GM12878 (cell line): ENCODE measurements around the gene ZBTB18. TPM values are rescaled to one million over a fixed set of nuclear protein-coding genes. Genes with fewer than 3 reads are reported as not detected.

Experiments used
- ATAC-seq: fragments of 200-7000 bp; cut with Tn5 transposase; 3 replicates; pipeline ENCODE4 v1.9.1; 2020; ENCODE audit warnings: mild to moderate bottlenecking, moderate library complexity
- BruUV-seq: library from RNA; stranded (reverse); fragments of 400-500 nt; replicated peaks from 2 replicates; lab custom pipeline; 2021; lab: Mats Ljungman, UMichigan
- CTCF ChIA-PET: fragments of 300-600 bp; sonication (Branson Sonifier 250); formaldehyde crosslinking; extraction: SDS; loops from one replicate; lab custom pipeline; 2021; ENCODE audit warnings: inconsistent platforms; lab: Yijun Ruan, JAX
- POLR2A ChIA-PET: fragments of 350-600 bp; formaldehyde crosslinking; extraction: SDS; loops from one replicate; lab custom pipeline; 2021; ENCODE audit warnings: inconsistent platforms; lab: Charles Lee
- RAD21 ChIA-PET: fragments of 300-600 bp; sonication (Branson Sonifier 250); formaldehyde crosslinking; loops from one replicate; lab custom pipeline; 2023; ENCODE audit warnings: antibody characterized with exemption; ENCODE audit not compliant: unreplicated experiment; lab: Charles Lee
- SMC1A ChIA-PET: fragments of 300-600 bp; sonication (Branson Sonifier 250); formaldehyde crosslinking; loops from one replicate; lab custom pipeline; 2023; ENCODE audit not compliant: unreplicated experiment, uncharacterized antibody; lab: Charles Lee
- DNase-seq: peaks from one replicate; pipeline ENCODE4 v3.0.0-alpha.2; 2011; ENCODE audit warnings: low read depth, low spot score
- FAIRE-seq: peaks from 3 replicates; lab custom pipeline; 2011; peaks lifted over from hg19 to GRCh38; lab: Jason Lieb, UNC
- H2AFZ ChIP-seq: 2 replicates; pipeline ENCODE4 v1.6.0; 2011; ENCODE audit warnings: low read depth, low read length, control low read depth; ENCODE audit not compliant: control insufficient read depth
- H3K27ac ChIP-seq: 2 replicates; pipeline ENCODE4 v1.5.1; 2011; ENCODE audit warnings: control low read depth; ENCODE audit not compliant: control insufficient read depth, insufficient read depth
- H3K27me3 ChIP-seq, 2 experiments: replicated peaks in 1 of 2; 2 replicates each; pipeline versions ENCODE4 v1.6.0 to v1.6.1; 2011; ENCODE audit warnings: low read length in 1 of 2; ENCODE audit not compliant: control insufficient read depth in 2 of 2, insufficient read depth in 2 of 2
- H3K36me3 ChIP-seq, 2 experiments: 2 replicates each; pipeline ENCODE4 v1.5.1; 2011; ENCODE audit warnings: low read length in 1 of 2; ENCODE audit not compliant: control insufficient read depth in 2 of 2, insufficient read depth in 2 of 2
- H3K4me1 ChIP-seq: 2 replicates; pipeline ENCODE4 v1.6.1; 2011; ENCODE audit warnings: mild to moderate bottlenecking, low read length, moderate library complexity, mixed read lengths; ENCODE audit not compliant: control insufficient read depth, insufficient read depth
- H3K4me2 ChIP-seq: 2 replicates; pipeline ENCODE4 v1.6.0; 2011; ENCODE audit warnings: control low read depth; ENCODE audit not compliant: control insufficient read depth, insufficient read depth
- H3K4me3 ChIP-seq: fragments of 200-600 bp; sonication (generic); 2 replicates; pipeline ENCODE4 v1.5.1; 2016
- H3K79me2 ChIP-seq: 2 replicates; pipeline ENCODE4 v1.6.0; 2011; ENCODE audit warnings: low read length; ENCODE audit not compliant: control insufficient read depth, insufficient read depth
- H3K9ac ChIP-seq: 2 replicates; pipeline ENCODE4 v1.8.0; 2011; ENCODE audit warnings: low read length, control low read depth, mixed read lengths; ENCODE audit not compliant: control insufficient read depth, insufficient read depth
- H3K9me3 ChIP-seq: replicated peaks from 3 replicates; pipeline ENCODE4 v1.5.1; 2011; ENCODE audit warnings: mild to moderate bottlenecking, low read length; ENCODE audit not compliant: control insufficient read depth, insufficient read depth
- H4K20me1 ChIP-seq: 2 replicates; pipeline ENCODE4 v1.6.0; 2011; ENCODE audit not compliant: control insufficient read depth, insufficient read depth
- BRCA1 ChIP-seq: IDR thresholded peaks from 2 replicates; pipeline ENCODE4 v1.6.1; 2011; ENCODE audit warnings: low read depth, low read length, improper control_type of control experiment
- HDAC2 ChIP-seq: fragments of 200-600 bp; sonication (generic); IDR thresholded peaks from 2 replicates; pipeline ENCODE4 v1.6.1; 2017
- HDAC6 ChIP-seq: fragments of 200-600 bp; sonication (generic); IDR thresholded peaks from one replicate; pipeline ENCODE4 v1.8.0; 2017; ENCODE audit warnings: antibody characterized with exemption; ENCODE audit not compliant: unreplicated experiment
- KAT2A ChIP-seq: conservative IDR thresholded peaks from 2 replicates; pipeline ENCODE4 v1.6.1; 2011; ENCODE audit warnings: low read depth, low read length; ENCODE audit not compliant: control insufficient read depth
- MYB ChIP-seq: fragments of 150-350 bp; IDR thresholded peaks from 2 replicates; pipeline ENCODE4 v1.6.1; 2014; ENCODE audit warnings: mild to moderate bottlenecking, low read depth, low read length, borderline replicate concordance
- MYC ChIP-seq: IDR thresholded peaks from 2 replicates; pipeline ENCODE4 v1.6.1; 2011; ENCODE audit warnings: mild to moderate bottlenecking, low read length, moderate library complexity, inconsistent platforms; ENCODE audit not compliant: insufficient read depth, insufficient replicate concordance, insufficient read length, severe bottlenecking
- NR2C2 ChIP-seq: IDR thresholded peaks from 2 replicates; pipeline ENCODE4 v1.6.1; 2011; ENCODE audit warnings: borderline replicate concordance, low read depth; ENCODE audit not compliant: control insufficient read depth, insufficient read length
- SMAD1 ChIP-seq: fragments of 450-650 bp; IDR thresholded peaks from 2 replicates; pipeline ENCODE4 v1.6.1; 2018; ENCODE audit warnings: mild to moderate bottlenecking, low read depth; ENCODE audit not compliant: partially characterized antibody
- TCF12 ChIP-seq: IDR thresholded peaks from 2 replicates; pipeline ENCODE4 v1.6.1; 2011; ENCODE audit warnings: low read depth, mild to moderate bottlenecking, low read length
- TCF3 ChIP-seq: IDR thresholded peaks from 2 replicates; pipeline ENCODE4 v1.6.1; 2012; ENCODE audit warnings: low read depth, mild to moderate bottlenecking, low read length, borderline replicate concordance; ENCODE audit not compliant: insufficient read depth
- WGBS: methylation state at CpG from one replicate; pipeline ENCODE4 v1.1.6; 2016; ENCODE audit warnings: low lambda C conversion rate; ENCODE audit not compliant: insufficient replicate concordance, insufficient coverage; ENCODE audit errors: missing lambda C conversion rate; 5-methylcytosine and 5-hydroxymethylcytosine counted together
- in situ Hi-C: fragments of 300-500 bp; cut with MboI; formaldehyde crosslinking; loops from 9 replicates; pipeline ENCODE4 v1.14.3; 2018; ENCODE audit warnings: mixed read lengths
- intact Hi-C: fragments of 100-400 bp; cut with micrococcal nuclease; formaldehyde crosslinking; loops from one replicate; pipeline ENCODE4 v1.14.2; 2022; ENCODE audit not compliant: unreplicated experiment
- polyA plus RNA-seq, 11 experiments: library from polyadenylated mRNA; depleted of rRNA in 4 of 11; unstranded in 6 of 11; stranded (reverse) in 5 of 11; fragments of >200 nt; fragmentation: Nextera tagmentation in 4 of 11; fragmentation: Illumina TruSeq in 1 of 11; extraction: Ambion mirVana in 4 of 11; extraction: Trizol in 1 of 11; gene quantifications; 1 replicate in 1 of 11; 2 replicates in 10 of 11; pipeline versions ENCODE4 v1.2.1 to v1.2.3, GENCODE V29; 2011 to 2016; ENCODE audit warnings: inconsistent platforms in 2 of 11, missing spikeins in 2 of 11, low read depth in 1 of 11
- total RNA-seq, 4 experiments: library from RNA; depleted of rRNA in 3 of 4; stranded (reverse); fragments of >200 nt in 3 of 4; fragmentation: Illumina TruSeq in 1 of 4; extraction: Trizol in 1 of 4; gene quantifications; 2 replicates each; pipeline versions ENCODE4 v1.2.1 to v1.2.3, GENCODE V29; 2013 to 2021
- TF ChIP-seq, protein P1 (sequence below): fragments of 450-650 bp; formaldehyde crosslinking; IDR thresholded peaks from 2 replicates; pipeline ENCODE4 v1.4.0; 2020; ENCODE audit warnings: mild to moderate bottlenecking, moderate library complexity
- TF ChIP-seq, protein P2 (sequence below): IDR thresholded peaks from 2 replicates; pipeline ENCODE4 v1.6.1; 2012; ENCODE audit warnings: low read length, inconsistent platforms

ZBTB18 gene
- total and polyA plus RNA-seq, 10 of the 15 experiments (the other 5 are each of a cell fraction or from before 2014, with no cell fraction given): 0.27 to 8.6 (median 6.1) TPM

DNA sequence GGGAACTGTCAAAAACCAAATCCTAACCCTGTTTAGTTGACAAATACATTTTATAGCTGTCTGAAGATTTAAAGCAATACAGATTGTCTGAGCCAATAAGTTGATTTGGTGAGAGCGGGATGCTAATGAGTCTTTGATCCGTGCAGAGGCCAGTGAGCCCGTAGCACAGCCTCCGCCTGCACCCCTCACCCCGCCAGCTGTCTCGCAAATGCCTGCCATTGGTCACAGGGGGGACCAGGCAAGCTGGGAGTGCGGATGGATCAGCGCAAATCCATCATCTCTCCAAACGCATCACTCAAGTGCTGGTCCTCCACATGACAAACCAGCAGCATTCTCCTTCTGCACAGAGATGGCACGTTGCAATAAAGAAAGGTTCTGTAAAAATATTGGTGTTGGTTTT, 51.0 kb downstream of the ZBTB18 start:
- BruUV-seq: no TSS peak
- no peaks in the 10 kb centered on the region for H4K20me1 ChIP-seq
- intact Hi-C loops: no loop called here
- DNase-seq (no peak), FAIRE-seq (no peak), ATAC-seq (no peak)
- ChIA-PET RAD21 (no interaction called here), POLR2A (interaction anchor here (0.6 to 0.7 kb wide), 2 partner anchors 20 to 620 kb away, joined by 3 read pairs; no protein-coding TSS in a partner anchor), CTCF (no interaction called here), SMC1A (interaction anchor here (0.6 kb wide), 1 partner anchor 137 kb away, joined by 3 read pairs; no protein-coding TSS in a partner anchor)
- TF ChIP-seq, protein P1, sequence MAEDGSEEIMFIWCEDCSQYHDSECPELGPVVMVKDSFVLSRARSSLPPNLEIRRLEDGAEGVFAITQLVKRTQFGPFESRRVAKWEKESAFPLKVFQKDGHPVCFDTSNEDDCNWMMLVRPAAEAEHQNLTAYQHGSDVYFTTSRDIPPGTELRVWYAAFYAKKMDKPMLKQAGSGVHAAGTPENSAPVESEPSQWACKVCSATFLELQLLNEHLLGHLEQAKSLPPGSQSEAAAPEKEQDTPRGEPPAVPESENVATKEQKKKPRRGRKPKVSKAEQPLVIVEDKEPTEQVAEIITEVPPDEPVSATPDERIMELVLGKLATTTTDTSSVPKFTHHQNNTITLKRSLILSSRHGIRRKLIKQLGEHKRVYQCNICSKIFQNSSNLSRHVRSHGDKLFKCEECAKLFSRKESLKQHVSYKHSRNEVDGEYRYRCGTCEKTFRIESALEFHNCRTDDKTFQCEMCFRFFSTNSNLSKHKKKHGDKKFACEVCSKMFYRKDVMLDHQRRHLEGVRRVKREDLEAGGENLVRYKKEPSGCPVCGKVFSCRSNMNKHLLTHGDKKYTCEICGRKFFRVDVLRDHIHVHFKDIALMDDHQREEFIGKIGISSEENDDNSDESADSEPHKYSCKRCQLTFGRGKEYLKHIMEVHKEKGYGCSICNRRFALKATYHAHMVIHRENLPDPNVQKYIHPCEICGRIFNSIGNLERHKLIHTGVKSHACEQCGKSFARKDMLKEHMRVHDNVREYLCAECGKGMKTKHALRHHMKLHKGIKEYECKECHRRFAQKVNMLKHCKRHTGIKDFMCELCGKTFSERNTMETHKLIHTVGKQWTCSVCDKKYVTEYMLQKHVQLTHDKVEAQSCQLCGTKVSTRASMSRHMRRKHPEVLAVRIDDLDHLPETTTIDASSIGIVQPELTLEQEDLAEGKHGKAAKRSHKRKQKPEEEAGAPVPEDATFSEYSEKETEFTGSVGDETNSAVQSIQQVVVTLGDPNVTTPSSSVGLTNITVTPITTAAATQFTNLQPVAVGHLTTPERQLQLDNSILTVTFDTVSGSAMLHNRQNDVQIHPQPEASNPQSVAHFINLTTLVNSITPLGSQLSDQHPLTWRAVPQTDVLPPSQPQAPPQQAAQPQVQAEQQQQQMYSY: no peak
- TF ChIP-seq NR2C2 (no peak), MYC (no peak), TCF12 (no peak), KAT2A (no peak), HDAC2 (no peak), SMAD1 (no peak), TCF3 (no peak), HDAC6 (no peak), MYB (no peak), BRCA1 (no peak)
- TF ChIP-seq, protein P2, sequence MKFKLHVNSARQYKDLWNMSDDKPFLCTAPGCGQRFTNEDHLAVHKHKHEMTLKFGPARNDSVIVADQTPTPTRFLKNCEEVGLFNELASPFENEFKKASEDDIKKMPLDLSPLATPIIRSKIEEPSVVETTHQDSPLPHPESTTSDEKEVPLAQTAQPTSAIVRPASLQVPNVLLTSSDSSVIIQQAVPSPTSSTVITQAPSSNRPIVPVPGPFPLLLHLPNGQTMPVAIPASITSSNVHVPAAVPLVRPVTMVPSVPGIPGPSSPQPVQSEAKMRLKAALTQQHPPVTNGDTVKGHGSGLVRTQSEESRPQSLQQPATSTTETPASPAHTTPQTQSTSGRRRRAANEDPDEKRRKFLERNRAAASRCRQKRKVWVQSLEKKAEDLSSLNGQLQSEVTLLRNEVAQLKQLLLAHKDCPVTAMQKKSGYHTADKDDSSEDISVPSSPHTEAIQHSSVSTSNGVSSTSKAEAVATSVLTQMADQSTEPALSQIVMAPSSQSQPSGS: no peak
- H3K9ac ChIP-seq: no peak overlapping the region
- no peaks in the 10 kb centered on the region for H3K79me2 ChIP-seq
- H3K4me3 ChIP-seq: no peak overlapping the region
- no peaks in the 10 kb centered on the region for H3K9me3 ChIP-seq
- no peak overlapping the region for H2AFZ ChIP-seq
- no peak overlapping the region for H3K4me2 ChIP-seq
- in situ Hi-C loops: no loop called here
- no peaks in the 10 kb centered on the region for H3K36me3 ChIP-seq
- peaks cover 2 to 12% of the 10 kb centered on the region in 2 experiments; a peak in 3 of 4 replicates for H3K27me3 ChIP-seq
- 56% methylated on average over 10 of the region's 10 CpGs for WGBS
- H3K4me1 ChIP-seq: no peaks in the 10 kb centered on the region
- H3K27ac ChIP-seq: no peak overlapping the region
